ENCODE results near the gene GIGYF2. TPM values are rescaled to one million over a fixed set of nuclear protein-coding genes. Genes with fewer than 3 reads are reported as not detected.
A peak's percentile ranks its signal among the peaks of the same experiment; 100 is the strongest.

The GIGYF2 gene
- total and polyA plus RNA-seq, 2 of the 13 experiments (the other 11 are each of a cell fraction or from before 2014, with no cell fraction given) = 44.9 to 73.5 TPM

DNA sequence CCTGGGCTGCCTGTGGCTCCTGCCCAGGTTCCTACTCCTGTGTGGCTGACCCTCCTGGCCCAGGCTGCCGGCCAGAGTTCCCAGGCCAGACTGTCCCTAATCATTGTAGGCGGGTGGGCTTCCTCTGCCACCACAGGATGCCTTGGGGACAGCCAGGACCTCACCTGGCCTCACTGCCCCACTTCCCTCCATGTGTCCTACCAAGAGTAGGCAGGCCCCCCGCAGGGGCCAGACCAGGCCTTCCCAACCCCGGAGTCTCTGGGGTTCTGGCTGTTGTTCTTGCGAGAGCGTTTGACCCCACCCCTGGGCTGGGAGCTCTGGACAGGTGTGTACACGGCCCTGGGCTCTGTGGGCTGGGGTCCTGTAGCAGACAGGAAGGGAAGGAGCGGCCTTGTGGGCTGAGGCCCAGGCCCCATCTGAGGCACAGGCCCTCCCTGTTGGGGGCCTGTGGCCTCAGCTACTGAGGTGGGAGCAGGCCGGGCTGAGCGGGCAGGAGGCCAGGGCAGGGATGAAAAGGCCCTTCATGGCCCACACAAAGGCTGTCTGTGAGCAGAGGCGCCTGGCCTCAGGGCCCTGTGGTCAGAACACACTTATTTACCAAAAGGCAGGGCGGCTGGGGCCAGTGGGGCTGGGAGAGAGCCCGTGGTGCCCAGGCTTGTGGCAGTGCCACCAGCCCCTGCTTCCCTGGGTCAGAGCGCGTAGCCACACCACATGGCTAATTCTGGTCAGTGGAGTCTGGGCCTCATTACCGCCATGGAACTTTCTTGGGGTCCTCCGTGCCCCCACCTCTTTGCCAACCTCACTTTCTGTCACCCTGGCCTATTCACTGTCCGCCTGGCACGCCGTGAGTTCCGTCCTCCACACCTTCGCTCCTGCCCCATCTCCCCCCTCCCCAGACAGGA, 175.0 kb downstream of the GIGYF2 start (continued):
- TF ChIP-seq SIX1 (CRISPR knock-in tag; IDR thresholded peaks at IDR 0.05; ENCODE audit: borderline replicate concordance) (no peak), CREM (IDR thresholded peaks at IDR 0.05) (peak; percentile 58; the same call in 1 of the 2 replicates), CREM (CRISPR knock-in tag; IDR thresholded peaks at IDR 0.05) (no peak), PITX1 (CRISPR knock-in tag; IDR thresholded peaks at IDR 0.05) (peak; percentile 55), ARID2 (CRISPR knock-in tag; IDR thresholded peaks at IDR 0.05; ENCODE audit: borderline replicate concordance) (peak; percentile 84), TOE1 (CRISPR knock-in tag; IDR thresholded peaks at IDR 0.05) (no peak), MYNN (CRISPR knock-in tag; IDR thresholded peaks at IDR 0.05; ENCODE audit: low read depth) (no peak), ZNF562 (CRISPR knock-in tag; IDR thresholded peaks at IDR 0.05; ENCODE audit: borderline replicate concordance) (no peak), NFKBIZ (CRISPR knock-in tag; IDR thresholded peaks at IDR 0.05) (no peak), PHF20 (CRISPR knock-in tag; IDR thresholded peaks at IDR 0.05) (peak; percentile 46), ZNF776 (CRISPR knock-in tag; IDR thresholded peaks at IDR 0.05) (no peak; the same call in 1 of the 2 replicates), DNMT1 (CRISPR knock-in tag; IDR thresholded peaks at IDR 0.05) (no peak), KLF13 (CRISPR knock-in tag; IDR thresholded peaks at IDR 0.05) (peak; percentile 51; the same call in 1 of the 2 replicates), ZMYM3 (CRISPR knock-in tag; IDR thresholded peaks at IDR 0.05) (peak; percentile 40), KDM5A (IDR thresholded peaks at IDR 0.05; ENCODE audit: borderline replicate concordance, low read length) (no peak), ZNF326 (CRISPR knock-in tag; IDR thresholded peaks at IDR 0.05; ENCODE audit: borderline replicate concordance) (peak; percentile 31; the same call in 1 of the 2 replicates), SIX4 (CRISPR knock-in tag; IDR thresholded peaks at IDR 0.05) (no peak), ZNF788 (CRISPR knock-in tag; IDR thresholded peaks at IDR 0.05; ENCODE audit: borderline replicate concordance) (peak; percentile 90), NFE2 (CRISPR knock-in tag; IDR thresholded peaks at IDR 0.05) (no peak)
- TF ChIP-seq, protein P1, sequence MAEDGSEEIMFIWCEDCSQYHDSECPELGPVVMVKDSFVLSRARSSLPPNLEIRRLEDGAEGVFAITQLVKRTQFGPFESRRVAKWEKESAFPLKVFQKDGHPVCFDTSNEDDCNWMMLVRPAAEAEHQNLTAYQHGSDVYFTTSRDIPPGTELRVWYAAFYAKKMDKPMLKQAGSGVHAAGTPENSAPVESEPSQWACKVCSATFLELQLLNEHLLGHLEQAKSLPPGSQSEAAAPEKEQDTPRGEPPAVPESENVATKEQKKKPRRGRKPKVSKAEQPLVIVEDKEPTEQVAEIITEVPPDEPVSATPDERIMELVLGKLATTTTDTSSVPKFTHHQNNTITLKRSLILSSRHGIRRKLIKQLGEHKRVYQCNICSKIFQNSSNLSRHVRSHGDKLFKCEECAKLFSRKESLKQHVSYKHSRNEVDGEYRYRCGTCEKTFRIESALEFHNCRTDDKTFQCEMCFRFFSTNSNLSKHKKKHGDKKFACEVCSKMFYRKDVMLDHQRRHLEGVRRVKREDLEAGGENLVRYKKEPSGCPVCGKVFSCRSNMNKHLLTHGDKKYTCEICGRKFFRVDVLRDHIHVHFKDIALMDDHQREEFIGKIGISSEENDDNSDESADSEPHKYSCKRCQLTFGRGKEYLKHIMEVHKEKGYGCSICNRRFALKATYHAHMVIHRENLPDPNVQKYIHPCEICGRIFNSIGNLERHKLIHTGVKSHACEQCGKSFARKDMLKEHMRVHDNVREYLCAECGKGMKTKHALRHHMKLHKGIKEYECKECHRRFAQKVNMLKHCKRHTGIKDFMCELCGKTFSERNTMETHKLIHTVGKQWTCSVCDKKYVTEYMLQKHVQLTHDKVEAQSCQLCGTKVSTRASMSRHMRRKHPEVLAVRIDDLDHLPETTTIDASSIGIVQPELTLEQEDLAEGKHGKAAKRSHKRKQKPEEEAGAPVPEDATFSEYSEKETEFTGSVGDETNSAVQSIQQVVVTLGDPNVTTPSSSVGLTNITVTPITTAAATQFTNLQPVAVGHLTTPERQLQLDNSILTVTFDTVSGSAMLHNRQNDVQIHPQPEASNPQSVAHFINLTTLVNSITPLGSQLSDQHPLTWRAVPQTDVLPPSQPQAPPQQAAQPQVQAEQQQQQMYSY (CRISPR knock-in tag; IDR thresholded peaks at IDR 0.05) = no peak
- TF ChIP-seq, protein P2, sequence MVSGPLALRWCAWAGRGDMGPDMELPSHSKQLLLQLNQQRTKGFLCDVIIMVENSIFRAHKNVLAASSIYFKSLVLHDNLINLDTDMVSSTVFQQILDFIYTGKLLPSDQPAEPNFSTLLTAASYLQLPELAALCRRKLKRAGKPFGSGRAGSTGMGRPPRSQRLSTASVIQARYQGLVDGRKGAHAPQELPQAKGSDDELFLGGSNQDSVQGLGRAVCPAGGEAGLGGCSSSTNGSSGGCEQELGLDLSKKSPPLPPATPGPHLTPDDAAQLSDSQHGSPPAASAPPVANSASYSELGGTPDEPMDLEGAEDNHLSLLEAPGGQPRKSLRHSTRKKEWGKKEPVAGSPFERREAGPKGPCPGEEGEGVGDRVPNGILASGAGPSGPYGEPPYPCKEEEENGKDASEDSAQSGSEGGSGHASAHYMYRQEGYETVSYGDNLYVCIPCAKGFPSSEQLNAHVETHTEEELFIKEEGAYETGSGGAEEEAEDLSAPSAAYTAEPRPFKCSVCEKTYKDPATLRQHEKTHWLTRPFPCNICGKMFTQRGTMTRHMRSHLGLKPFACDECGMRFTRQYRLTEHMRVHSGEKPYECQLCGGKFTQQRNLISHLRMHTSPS (CRISPR knock-in tag; IDR thresholded peaks at IDR 0.05; ENCODE audit: low read depth) = peak; percentile 99
- TF ChIP-seq, protein P3, sequence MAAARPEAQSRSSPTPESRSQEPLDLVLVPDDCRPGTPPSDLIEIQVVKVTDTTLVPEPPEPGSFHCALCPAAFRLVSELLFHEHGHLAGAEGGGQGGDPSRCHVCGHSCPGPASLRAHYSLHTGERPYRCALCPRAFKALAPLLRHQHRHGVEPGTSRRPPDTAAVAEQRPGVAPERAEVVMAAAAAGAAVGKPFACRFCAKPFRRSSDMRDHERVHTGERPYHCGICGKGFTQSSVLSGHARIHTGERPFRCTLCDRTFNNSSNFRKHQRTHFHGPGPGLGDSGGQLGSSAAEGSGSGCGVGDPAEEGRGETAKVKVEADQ (CRISPR knock-in tag; IDR thresholded peaks at IDR 0.05; ENCODE audit: borderline replicate concordance) = 0 out of 2 replicates have a peak, but pooled peaks have one; percentile 27
- TF ChIP-seq, protein P4, sequence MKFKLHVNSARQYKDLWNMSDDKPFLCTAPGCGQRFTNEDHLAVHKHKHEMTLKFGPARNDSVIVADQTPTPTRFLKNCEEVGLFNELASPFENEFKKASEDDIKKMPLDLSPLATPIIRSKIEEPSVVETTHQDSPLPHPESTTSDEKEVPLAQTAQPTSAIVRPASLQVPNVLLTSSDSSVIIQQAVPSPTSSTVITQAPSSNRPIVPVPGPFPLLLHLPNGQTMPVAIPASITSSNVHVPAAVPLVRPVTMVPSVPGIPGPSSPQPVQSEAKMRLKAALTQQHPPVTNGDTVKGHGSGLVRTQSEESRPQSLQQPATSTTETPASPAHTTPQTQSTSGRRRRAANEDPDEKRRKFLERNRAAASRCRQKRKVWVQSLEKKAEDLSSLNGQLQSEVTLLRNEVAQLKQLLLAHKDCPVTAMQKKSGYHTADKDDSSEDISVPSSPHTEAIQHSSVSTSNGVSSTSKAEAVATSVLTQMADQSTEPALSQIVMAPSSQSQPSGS (CRISPR knock-in tag; IDR thresholded peaks at IDR 0.05) = no peak
